HEK293 (cell line): ENCODE results near the gene MS4A18.
"Not testable (repeated sequence)": the region's sequence is repeated elsewhere in the genome, so short reads cannot be mapped to it uniquely, and the experiment has no call there.

ENCODE experiments used
- CTCF ChIA-PET: fragments of 350-600 bp; formaldehyde crosslinking; extraction: SDS; loops from one replicate; lab custom pipeline; 2021; ENCODE audit warnings: antibody characterized with exemption; lab: Yijun Ruan, JAX
- POLR2A ChIA-PET: fragments of 300-600 bp; formaldehyde crosslinking; extraction: SDS; loops from one replicate; lab custom pipeline; 2020; ENCODE audit warnings: antibody characterized with exemption, inconsistent platforms; lab: Yijun Ruan, JAX
- H3K27ac ChIP-seq: fragments of 200-500 bp; sonication (Bioruptor generic); 2 replicates; pipeline ENCODE4 v1.5.1; 2014; ENCODE audit warnings: low read depth, low read length, control low read depth, inconsistent platforms; ENCODE audit errors: extremely low read depth
- H3K36me3 ChIP-seq, 2 experiments: fragments of 200-500 bp in 1 of 2; sonication (Bioruptor generic) in 1 of 2; 1 replicate in 1 of 2; 2 replicates in 1 of 2; pipeline ENCODE4 v1.5.1; 2014 to 2017; ENCODE audit warnings: inconsistent platforms in 2 of 2, low read length in 2 of 2; ENCODE audit not compliant: control insufficient read depth in 2 of 2, insufficient read depth in 1 of 2
- H3K4me1 ChIP-seq: fragments of 200-500 bp; sonication (Bioruptor generic); 2 replicates; pipeline ENCODE4 v1.5.1; 2014; ENCODE audit warnings: mild to moderate bottlenecking, low read length, inconsistent platforms; ENCODE audit not compliant: control insufficient read depth, insufficient read depth
- H3K4me3 ChIP-seq: 2 replicates; pipeline ENCODE4 v1.5.1; 2011; ENCODE audit warnings: low read depth, mild to moderate bottlenecking, control low read depth, low read length, moderate library complexity
- H3K9me3 ChIP-seq: fragments of 200-500 bp; sonication (Bioruptor generic); 2 replicates; pipeline ENCODE4 v1.5.1; 2014; ENCODE audit warnings: low read depth, low read length, inconsistent platforms; ENCODE audit not compliant: control insufficient read depth, insufficient read depth
- INSM2 ChIP-seq: fragments of 450-650 bp; formaldehyde crosslinking; IDR thresholded peaks from 2 replicates; pipeline ENCODE4 v1.5.1; 2016; ENCODE audit warnings: missing biosample characterization, missing genetic modification characterization
- PRDM1 ChIP-seq: fragments of 450-650 bp; formaldehyde crosslinking; IDR thresholded peaks from 2 replicates; pipeline ENCODE4; 2016; ENCODE audit warnings: missing biosample characterization, missing genetic modification characterization
- SALL2 ChIP-seq: fragments of 450-650 bp; formaldehyde crosslinking; IDR thresholded peaks from 2 replicates; pipeline ENCODE4 v1.5.0; 2017; ENCODE audit warnings: missing biosample characterization, mild to moderate bottlenecking, missing genetic modification characterization, borderline replicate concordance
- SCRT2 ChIP-seq: fragments of 450-650 bp; formaldehyde crosslinking; IDR thresholded peaks from 2 replicates; pipeline ENCODE4 v1.5.1; 2016; ENCODE audit warnings: missing biosample characterization, missing genetic modification characterization
- SETDB1 ChIP-seq: IDR thresholded peaks from one replicate; pipeline ENCODE4 v1.6.1; 2017; ENCODE audit warnings: mild to moderate bottlenecking, low read length, moderate library complexity, mixed read lengths; ENCODE audit not compliant: insufficient read length
- SP3 ChIP-seq: fragments of 450-650 bp; formaldehyde crosslinking; IDR thresholded peaks from 2 replicates; pipeline ENCODE4 v1.5.1; 2016; ENCODE audit warnings: missing biosample characterization, missing genetic modification characterization
- ZBTB20 ChIP-seq: fragments of 450-650 bp; formaldehyde crosslinking; IDR thresholded peaks from 2 replicates; pipeline ENCODE4 v1.5.1; 2016; ENCODE audit warnings: missing biosample characterization, missing genetic modification characterization
- ZNF121 ChIP-seq: fragments of 450-650 bp; formaldehyde crosslinking; IDR thresholded peaks from 2 replicates; pipeline ENCODE4 v1.5.1; 2016; ENCODE audit warnings: missing biosample characterization, missing genetic modification characterization
- ZNF473 ChIP-seq: fragments of 450-650 bp; formaldehyde crosslinking; IDR thresholded peaks from 2 replicates; pipeline ENCODE4 v1.5.1; 2017; ENCODE audit warnings: missing biosample characterization, missing genetic modification characterization
- ZNF48 ChIP-seq: fragments of 450-650 bp; formaldehyde crosslinking; IDR thresholded peaks from 2 replicates; pipeline ENCODE4 v1.5.1; 2016; ENCODE audit warnings: missing biosample characterization, missing genetic modification characterization
- ZNF555 ChIP-seq: fragments of 450-650 bp; formaldehyde crosslinking; conservative IDR thresholded peaks from 2 replicates; pipeline ENCODE4 v1.5.1; 2017; ENCODE audit warnings: missing biosample characterization, mild to moderate bottlenecking, missing genetic modification characterization, inconsistent platforms
- ZNF560 ChIP-seq: fragments of 450-650 bp; formaldehyde crosslinking; IDR thresholded peaks from 2 replicates; pipeline ENCODE4 v1.5.1; 2017; ENCODE audit warnings: missing biosample characterization, missing genetic modification characterization, borderline replicate concordance
- ZNF585B ChIP-seq: fragments of 450-650 bp; formaldehyde crosslinking; IDR thresholded peaks from 2 replicates; pipeline ENCODE4 v1.5.1; 2016; ENCODE audit warnings: missing biosample characterization, missing genetic modification characterization
- ZNF621 ChIP-seq: fragments of 450-650 bp; formaldehyde crosslinking; IDR thresholded peaks from 2 replicates; pipeline ENCODE4 v1.5.1; 2017; ENCODE audit warnings: missing biosample characterization, missing genetic modification characterization
- ZNF701 ChIP-seq: fragments of 450-650 bp; formaldehyde crosslinking; IDR thresholded peaks from 2 replicates; pipeline ENCODE4 v1.5.1; 2016; ENCODE audit warnings: missing biosample characterization, missing genetic modification characterization
- ZNF707 ChIP-seq: fragments of 450-650 bp; formaldehyde crosslinking; IDR thresholded peaks from 2 replicates; pipeline ENCODE4 v1.5.1; 2016; ENCODE audit warnings: missing biosample characterization, missing genetic modification characterization
- ZNF785 ChIP-seq: fragments of 450-650 bp; formaldehyde crosslinking; IDR thresholded peaks from 2 replicates; pipeline ENCODE4 v1.5.1; 2016; ENCODE audit warnings: missing biosample characterization, missing genetic modification characterization
- ZNF830 ChIP-seq: fragments of 450-650 bp; IDR thresholded peaks from 2 replicates; pipeline ENCODE4 v1.5.0; 2018; ENCODE audit warnings: missing biosample characterization, missing genetic modification characterization, low read depth, mild to moderate bottlenecking, moderate library complexity
- TF ChIP-seq, protein P1 (sequence below): fragments of 450-650 bp; formaldehyde crosslinking; IDR thresholded peaks from 2 replicates; pipeline ENCODE4 v1.5.1; 2016; ENCODE audit warnings: missing biosample characterization, missing genetic modification characterization

Gene MS4A18

GRCh38 chr11:60724420-60724819 lies at the start of gene MS4A18:
Gene MS4A18 (plus strand): TSS chr11:60724720.
- TF ChIP-seq ZBTB20, result no peak
- no peak for TF ChIP-seq ZNF121 (tag by site-specific recombination)
- Histone ChIP-seq H3K27ac (no peak within 1 kb of the TSS), H3K36me3 (no peaks in the 10 kb centered on the region), H3K9me3 (no peaks in the 10 kb centered on the region), H3K4me1 (no peaks in the 10 kb centered on the region), H3K4me3 (no peak within 1 kb of the TSS)
- ChIA-PET CTCF (no interaction called here), POLR2A (no interaction called here)

DNA sequence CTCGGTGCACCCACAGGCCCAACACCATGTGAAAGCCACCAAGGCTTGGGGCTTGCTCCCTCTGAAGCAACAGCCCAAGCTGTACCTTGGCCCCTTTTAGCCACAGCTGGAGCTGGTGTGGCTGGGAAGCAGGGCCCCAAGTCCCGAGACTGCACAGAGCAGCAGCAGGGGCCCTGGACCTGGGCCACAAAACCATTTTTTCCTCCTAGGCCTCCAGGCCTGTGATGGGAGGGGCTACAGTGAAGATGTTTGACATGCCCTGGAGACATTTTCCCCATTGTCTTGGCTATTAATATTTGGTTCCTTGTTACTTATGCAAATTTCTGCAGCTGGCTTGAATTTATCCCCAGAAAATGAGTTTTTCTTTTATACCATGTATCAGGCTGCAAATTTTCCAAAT lies 46.3 kb upstream of the MS4A18 start:
- H3K27ac ChIP-seq, H3K4me1 ChIP-seq, POLR2A ChIA-PET, H3K36me3 ChIP-seq, H3K9me3 ChIP-seq, H3K4me3 ChIP-seq, CTCF ChIA-PET: not testable (repeated sequence)
- TF ChIP-seq ZNF585B (tag by site-specific recombination) (peak; percentile 89), SETDB1 (peak; percentile 32)

GRCh38 chr11:60679879-60680278 lies 44.6 kb upstream of the MS4A18 start:
- ChIA-PET CTCF (no interaction called here), POLR2A (no interaction called here)
- Histone ChIP-seq H3K4me3 (no peak overlapping the region), H3K36me3 (no peaks in the 10 kb centered on the region), H3K4me1 (no peaks in the 10 kb centered on the region), H3K9me3 (no peaks in the 10 kb centered on the region)
- TF ChIP-seq SALL2 (no peak), ZNF785 (tag by site-specific recombination) (no peak), ZNF560 (no peak), ZNF621 (tag by site-specific recombination) (no peak), ZNF555 (tag by site-specific recombination) (no peak), PRDM1 (tag by site-specific recombination) (no peak), ZNF585B (tag by site-specific recombination) (no peak), ZNF830 (tag by site-specific recombination) (no peak), SP3 (tag by site-specific recombination) (no peak), INSM2 (tag by site-specific recombination) (no peak), ZNF473 (tag by site-specific recombination) (no peak), ZNF701 (tag by site-specific recombination) (no peak), ZNF707 (tag by site-specific recombination) (no peak), ZNF48 (tag by site-specific recombination) (no peak), SCRT2 (tag by site-specific recombination) (no peak)
- TF ChIP-seq, protein P1, sequence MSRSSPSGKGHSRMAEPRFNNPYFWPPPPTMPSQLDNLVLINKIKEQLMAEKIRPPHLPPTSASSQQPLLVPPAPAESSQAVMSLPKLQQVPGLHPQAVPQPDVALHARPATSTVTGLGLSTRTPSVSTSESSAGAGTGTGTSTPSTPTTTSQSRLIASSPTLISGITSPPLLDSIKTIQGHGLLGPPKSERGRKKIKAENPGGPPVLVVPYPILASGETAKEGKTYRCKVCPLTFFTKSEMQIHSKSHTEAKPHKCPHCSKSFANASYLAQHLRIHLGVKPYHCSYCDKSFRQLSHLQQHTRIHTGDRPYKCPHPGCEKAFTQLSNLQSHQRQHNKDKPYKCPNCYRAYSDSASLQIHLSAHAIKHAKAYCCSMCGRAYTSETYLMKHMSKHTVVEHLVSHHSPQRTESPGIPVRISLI, result no peak
- TF ChIP-seq, all 188 proteins: peak for 0
- no peak overlapping the region for H3K27ac ChIP-seq
